T-cell (primary cell): Measurements from ENCODE around the gene DLGAP1. TPM values are rescaled to one million over a fixed set of nuclear protein-coding genes. Genes with fewer than 3 reads are reported as not detected.
"Not testable (repeated sequence)": the region's sequence is repeated elsewhere in the genome, so short reads cannot be mapped to it uniquely, and the experiment has no call there.

ENCODE experiments used
- ATAC-seq, 4 experiments: fragments of 200-7000 bp in 3 of 4; fragments of 150-1000 bp in 1 of 4; cut with Tn5 transposase; replicated peaks in 1 of 4; 1 replicate in 3 of 4; 2 replicates in 1 of 4; pipeline ENCODE4 v1.10.0; 2021; ENCODE audit warnings: moderate library complexity in 3 of 4, mild to moderate bottlenecking in 2 of 4, moderate number of reproducible peaks in 1 of 4
- CTCF ChIA-PET, 2 donors: fragments of 300-600 bp; sonication (Branson Sonifier 250); formaldehyde crosslinking; loops; one replicate each; lab custom pipeline; 2022; ENCODE audit warnings: antibody characterized with exemption in 2 of 2; lab: Charles Lee
- POLR2A ChIA-PET, 2 donors: fragments of 300-600 bp; sonication (Branson Sonifier 250); formaldehyde crosslinking; loops; one replicate each; lab custom pipeline; 2022; ENCODE audit warnings: antibody characterized with exemption in 2 of 2; lab: Charles Lee
- DNase-seq, 35 experiments: peaks; one replicate each; pipeline versions ENCODE4 v3.0.0 to v3.0.0-alpha.2; 2013 to 2023
- H3K27ac ChIP-seq: one replicate; pipeline ENCODE4 v1.5.1; 2013; ENCODE audit warnings: low read length
- H3K27me3 ChIP-seq, 2 experiments: replicated peaks in 1 of 2; 1 replicate in 1 of 2; 2 replicates in 1 of 2; pipeline versions ENCODE4 v1.6.1 to v1.7.0; 2013; ENCODE audit warnings: low read length in 1 of 2, mixed read lengths in 1 of 2; ENCODE audit not compliant: control insufficient read depth in 2 of 2, insufficient read depth in 2 of 2; ENCODE audit errors: extremely low read depth in 1 of 2
- H3K36me3 ChIP-seq, 2 donors: 1 replicate in 1 of 2; 2 replicates in 1 of 2; pipeline versions ENCODE4 v1.6.1 to v1.7.0; 2013; ENCODE audit warnings: low read length in 1 of 2; ENCODE audit not compliant: control insufficient read depth in 2 of 2, insufficient read depth in 1 of 2; ENCODE audit errors: extremely low read depth in 1 of 2
- H3K4me1 ChIP-seq, 2 experiments: 1 replicate in 1 of 2; 2 replicates in 1 of 2; pipeline versions ENCODE4 v1.6.1 to v1.7.0; 2013; ENCODE audit warnings: low read length in 2 of 2, mixed read lengths in 1 of 2; ENCODE audit not compliant: insufficient read depth in 2 of 2, control insufficient read depth in 1 of 2; ENCODE audit errors: extremely low read depth in 1 of 2
- H3K4me3 ChIP-seq, 2 donors: 1 replicate in 1 of 2; 2 replicates in 1 of 2; pipeline versions ENCODE4 v1.5.1 to v1.7.0; 2013; ENCODE audit warnings: mild to moderate bottlenecking in 2 of 2, low read length in 1 of 2, moderate library complexity in 1 of 2; ENCODE audit not compliant: control insufficient read depth in 1 of 2; ENCODE audit errors: extremely low read depth in 1 of 2
- H3K9me3 ChIP-seq: 2 replicates; pipeline ENCODE4 v1.7.0; 2013
- H3K27ac Mint-ChIP-seq, 2 donors: one replicate each; pipeline ENCODE4 v1.8.0; 2020 to 2021; ENCODE audit warnings: mild to moderate bottlenecking in 2 of 2, mixed read lengths in 2 of 2
- H3K27me3 Mint-ChIP-seq, 2 donors: one replicate each; pipeline ENCODE4 v1.8.0; 2021 to 2022; ENCODE audit warnings: mixed read lengths in 2 of 2
- H3K36me3 Mint-ChIP-seq: one replicate; pipeline ENCODE4 v1.8.0; 2021; ENCODE audit warnings: mixed read lengths
- H3K4me1 Mint-ChIP-seq, 3 donors: one replicate each; pipeline ENCODE4 v1.8.0; 2020 to 2022; ENCODE audit warnings: mixed read lengths in 3 of 3, mild to moderate bottlenecking in 1 of 3
- H3K4me3 Mint-ChIP-seq, 3 donors: one replicate each; pipeline ENCODE4 v1.8.0; 2020 to 2022; ENCODE audit warnings: mild to moderate bottlenecking in 3 of 3, mixed read lengths in 3 of 3, moderate library complexity in 3 of 3
- H3K9me3 Mint-ChIP-seq, 3 donors: one replicate each; pipeline ENCODE4 v1.8.0; 2020 to 2022; ENCODE audit warnings: mixed read lengths in 3 of 3
- WGBS: methylation state at CpG from one replicate; pipeline ENCODE4 v1.1.5; 2013; ENCODE audit warnings: missing lambda C conversion rate; ENCODE audit not compliant: insufficient coverage; 5-methylcytosine and 5-hydroxymethylcytosine counted together
- total RNA-seq, 35 experiments: library from RNA in 6 of 35; stranded (reverse) in 6 of 35; fragments of 120-200 nt in 1 of 35; gene quantifications; one replicate each; pipeline versions ENCODE4 v1.2.1 to v1.2.4 and lab custom pipeline; 2013 to 2026

Gene DLGAP1
- total RNA-seq, 5 donors from 2014 or later (not counting 1 experiment from before 2014, with no cell fraction given), result 0.25 to 1.8 (median 0.26) TPM

DNA sequence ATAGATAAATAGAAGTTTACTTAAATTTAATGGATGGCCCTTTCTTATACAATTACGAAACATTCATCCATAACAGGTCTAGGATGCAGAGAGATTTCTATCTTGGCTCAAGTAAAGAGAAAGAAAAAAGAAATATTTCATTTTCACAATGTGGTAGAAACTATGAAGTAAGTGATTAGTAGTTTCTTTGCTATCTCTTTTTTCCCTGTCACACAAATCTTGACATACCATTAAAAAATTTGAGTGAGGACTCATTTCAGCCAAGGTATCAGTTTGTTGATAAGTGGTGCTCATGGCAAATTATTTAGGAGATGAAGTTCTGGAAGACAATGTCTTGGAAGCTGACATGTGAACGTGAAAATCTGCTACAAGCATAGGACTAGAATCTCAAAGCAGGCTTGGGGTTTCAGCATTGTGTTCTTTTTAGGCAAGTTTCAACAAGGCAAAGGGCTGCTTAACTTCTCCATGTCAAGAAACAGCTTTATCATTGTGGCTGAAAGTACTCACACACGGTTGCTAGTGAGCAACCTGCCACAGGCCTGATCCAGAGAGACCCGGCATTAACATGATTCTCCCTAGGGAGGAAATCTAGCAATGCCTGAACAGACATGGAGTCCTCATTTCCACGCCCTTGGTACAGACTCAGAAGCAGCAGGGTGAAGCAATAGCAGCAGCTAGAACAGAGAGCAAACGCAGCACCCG is 414.6 kb downstream of the DLGAP1 start:
- CTCF ChIA-PET, result no interaction called here
- Histone ChIP-seq H3K27me3 (no peaks in the 10 kb centered on the region), H3K36me3 (no peaks in the 10 kb centered on the region), H3K4me3 (no peak overlapping the region), H3K27ac (no peak overlapping the region), H3K4me1 (no peaks in the 10 kb centered on the region), H3K9me3 (no peaks in the 10 kb centered on the region)
- no peak overlapping the region for H3K4me3 Mint-ChIP-seq
- 47% methylated on average over 3 of the region's 7 CpGs for WGBS
- peaks cover 3 to 10% of the 10 kb centered on the region in 2 donors for H3K27me3 Mint-ChIP-seq
- H3K9me3 Mint-ChIP-seq, result no peaks in the 10 kb centered on the region
- no peak overlapping the region for H3K27ac Mint-ChIP-seq
- DNase-seq (no peak), ATAC-seq (no peak)
- POLR2A ChIA-PET, result no interaction called here
- H3K4me1 Mint-ChIP-seq, result no peaks in the 10 kb centered on the region
- no peaks in the 10 kb centered on the region for H3K36me3 Mint-ChIP-seq

GRCh38 chr18:4035521-4035920 is 419.6 kb downstream of the DLGAP1 start:
- no peaks in the 10 kb centered on the region for H3K4me1 Mint-ChIP-seq
- Histone ChIP-seq H3K27ac (no peak overlapping the region), H3K4me3 (no peak overlapping the region), H3K27me3 (no peaks in the 10 kb centered on the region), H3K36me3 (no peaks in the 10 kb centered on the region), H3K4me1 (no peaks in the 10 kb centered on the region), H3K9me3 (no peaks in the 10 kb centered on the region)
- no peaks in the 10 kb centered on the region for H3K36me3 Mint-ChIP-seq
- no CpG with 5 or more reads among the region's 6 CpGs for WGBS
- no peak for DNase-seq
- ChIA-PET POLR2A (no interaction called here), CTCF (no interaction called here)
- peaks cover 3 to 13% of the 10 kb centered on the region in 2 donors for H3K27me3 Mint-ChIP-seq
- H3K9me3 Mint-ChIP-seq, result peaks cover 0 to 5% (median 3%) of the 10 kb centered on the region in 3 donors
- no peak overlapping the region for H3K4me3 Mint-ChIP-seq
- ATAC-seq, result no peak
- no peak overlapping the region for H3K27ac Mint-ChIP-seq

GRCh38 chr18:4034815-4035214 is 420.3 kb downstream of the DLGAP1 start:
- ATAC-seq, CTCF ChIA-PET, H3K27me3 ChIP-seq, DNase-seq, H3K9me3 Mint-ChIP-seq, H3K4me3 ChIP-seq, H3K36me3 Mint-ChIP-seq, H3K27ac Mint-ChIP-seq, H3K4me1 ChIP-seq, H3K9me3 ChIP-seq, POLR2A ChIA-PET, H3K4me3 Mint-ChIP-seq, H3K27ac ChIP-seq, H3K4me1 Mint-ChIP-seq, H3K36me3 ChIP-seq: not testable (repeated sequence)
- no CpG with 5 or more reads among the region's 4 CpGs for WGBS
- peaks cover 3 to 13% of the 10 kb centered on the region in 2 donors for H3K27me3 Mint-ChIP-seq

DNA sequence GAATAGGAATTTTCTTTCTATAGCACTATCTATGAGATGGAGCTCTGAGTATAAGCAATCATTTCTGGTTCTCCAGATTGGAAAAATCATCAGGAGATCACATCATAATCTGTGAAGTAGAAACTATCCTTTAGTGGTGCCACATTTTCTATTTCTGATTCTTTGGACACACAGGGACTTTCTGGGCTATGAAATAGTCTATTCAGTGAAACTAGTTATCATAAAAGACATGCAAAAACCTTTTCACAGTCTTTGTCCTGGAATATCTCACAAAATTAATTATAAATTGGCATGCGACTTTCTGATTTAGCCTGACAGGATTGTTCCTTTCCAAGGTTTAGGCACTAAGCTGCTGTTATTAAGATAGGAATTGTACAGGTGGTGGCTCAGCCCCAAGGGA is 428.6 kb downstream of the DLGAP1 start:
- Histone ChIP-seq H3K4me1 (no peaks in the 10 kb centered on the region), H3K4me3 (no peak overlapping the region), H3K27ac (no peak overlapping the region), H3K27me3 (no peaks in the 10 kb centered on the region), H3K36me3 (no peaks in the 10 kb centered on the region), H3K9me3 (no peaks in the 10 kb centered on the region)
- Mint-ChIP-seq H3K4me1 (no peaks in the 10 kb centered on the region), H3K9me3 (peaks cover 2 to 12% (median 6%) of the 10 kb centered on the region in 3 donors), H3K27ac (no peak overlapping the region), H3K27me3 (peaks cover 4% of the 10 kb centered on the region in 2 donors), H3K4me3 (no peak overlapping the region), H3K36me3 (no peaks in the 10 kb centered on the region)
- 80% methylated on average over 1 of the region's 1 CpG for WGBS
- ChIA-PET CTCF (no interaction called here), POLR2A (no interaction called here)
- no peak for DNase-seq
- no peak for ATAC-seq

GRCh38 chr18:4024702-4025101 is 430.4 kb downstream of the DLGAP1 start:
- Mint-ChIP-seq H3K36me3 (no peaks in the 10 kb centered on the region), H3K27me3 (peaks cover 4% of the 10 kb centered on the region in 2 donors), H3K27ac (no peak overlapping the region), H3K4me3 (no peak overlapping the region), H3K9me3 (peaks cover 2 to 12% (median 6%) of the 10 kb centered on the region in 3 donors), H3K4me1 (no peaks in the 10 kb centered on the region)
- DNase-seq (no peak), ATAC-seq (no peak)
- Histone ChIP-seq H3K27ac (no peak overlapping the region), H3K4me1 (no peaks in the 10 kb centered on the region), H3K36me3 (no peaks in the 10 kb centered on the region), H3K9me3 (no peaks in the 10 kb centered on the region), H3K4me3 (no peak overlapping the region), H3K27me3 (no peaks in the 10 kb centered on the region)
- ChIA-PET CTCF (no interaction called here), POLR2A (no interaction called here)
- WGBS, result 50% methylated on average over 1 of the region's 2 CpGs

- DNase-seq, ATAC-seq, POLR2A ChIA-PET, H3K4me1 ChIP-seq, H3K27ac ChIP-seq, H3K27me3 ChIP-seq, H3K27me3 Mint-ChIP-seq, CTCF ChIA-PET, H3K36me3 ChIP-seq, H3K4me3 Mint-ChIP-seq, H3K27ac Mint-ChIP-seq, H3K4me3 ChIP-seq, H3K9me3 ChIP-seq, H3K4me1 Mint-ChIP-seq, H3K36me3 Mint-ChIP-seq: not testable (repeated sequence)
- WGBS, result no CpG with 5 or more reads among the region's 1 CpG
- peaks cover 2 to 12% (median 6%) of the 10 kb centered on the region in 3 donors for H3K9me3 Mint-ChIP-seq
Observed at GRCh38 chr18:4022749-4023148, 432.4 kb downstream of the DLGAP1 start.
